Measurements from ENCODE around the gene KLHL13. TPM values are rescaled to one million over a fixed set of nuclear protein-coding genes. Genes with fewer than 3 reads are reported as not detected.
"Not testable (repeated sequence)": the region's sequence is repeated elsewhere in the genome, so short reads cannot be mapped to it uniquely, and the experiment has no call there.

KLHL13 gene
- total RNA-seq, 1 donor from 2014 or later, result 1.8 TPM

DNA sequence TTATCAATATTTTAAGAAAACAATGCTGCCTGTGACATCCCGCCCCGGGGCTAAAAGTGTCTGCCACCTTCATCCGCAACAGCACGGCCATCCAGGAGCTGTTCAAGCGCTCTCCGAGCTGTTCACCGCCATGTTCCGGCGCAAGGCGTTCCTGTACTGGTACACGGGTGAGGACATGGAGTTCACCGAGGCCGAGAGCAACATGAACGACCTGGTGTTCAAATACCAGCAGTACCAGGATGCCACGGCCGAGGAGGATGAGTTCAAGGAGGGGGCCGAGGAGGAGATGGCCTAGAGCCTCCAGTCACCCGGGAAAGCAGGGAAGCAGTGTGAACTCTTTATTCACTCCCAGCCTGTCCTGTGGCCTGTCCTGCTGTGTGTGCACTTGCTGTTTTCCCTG, 12.1 kb upstream of the KLHL13 start:
- Histone ChIP-seq H3K4me3 (ENCODE audit: low read depth, low read length) (no peak overlapping the region), H3K36me3 (ENCODE audit: control insufficient read depth, insufficient read depth, low read length) (no peaks in the 10 kb centered on the region), H3K27me3 (ENCODE audit: control insufficient read depth, insufficient read depth, low read length) (no peaks in the 10 kb centered on the region)
- DNase-seq (ENCODE audit: low read depth), result no peak
- no peak for FAIRE-seq
- TF ChIP-seq, protein P1, sequence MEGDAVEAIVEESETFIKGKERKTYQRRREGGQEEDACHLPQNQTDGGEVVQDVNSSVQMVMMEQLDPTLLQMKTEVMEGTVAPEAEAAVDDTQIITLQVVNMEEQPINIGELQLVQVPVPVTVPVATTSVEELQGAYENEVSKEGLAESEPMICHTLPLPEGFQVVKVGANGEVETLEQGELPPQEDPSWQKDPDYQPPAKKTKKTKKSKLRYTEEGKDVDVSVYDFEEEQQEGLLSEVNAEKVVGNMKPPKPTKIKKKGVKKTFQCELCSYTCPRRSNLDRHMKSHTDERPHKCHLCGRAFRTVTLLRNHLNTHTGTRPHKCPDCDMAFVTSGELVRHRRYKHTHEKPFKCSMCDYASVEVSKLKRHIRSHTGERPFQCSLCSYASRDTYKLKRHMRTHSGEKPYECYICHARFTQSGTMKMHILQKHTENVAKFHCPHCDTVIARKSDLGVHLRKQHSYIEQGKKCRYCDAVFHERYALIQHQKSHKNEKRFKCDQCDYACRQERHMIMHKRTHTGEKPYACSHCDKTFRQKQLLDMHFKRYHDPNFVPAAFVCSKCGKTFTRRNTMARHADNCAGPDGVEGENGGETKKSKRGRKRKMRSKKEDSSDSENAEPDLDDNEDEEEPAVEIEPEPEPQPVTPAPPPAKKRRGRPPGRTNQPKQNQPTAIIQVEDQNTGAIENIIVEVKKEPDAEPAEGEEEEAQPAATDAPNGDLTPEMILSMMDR (IDR thresholded peaks at IDR 0.05; ENCODE audit: insufficient read depth, low read length, severe bottlenecking), result no peak

DNA sequence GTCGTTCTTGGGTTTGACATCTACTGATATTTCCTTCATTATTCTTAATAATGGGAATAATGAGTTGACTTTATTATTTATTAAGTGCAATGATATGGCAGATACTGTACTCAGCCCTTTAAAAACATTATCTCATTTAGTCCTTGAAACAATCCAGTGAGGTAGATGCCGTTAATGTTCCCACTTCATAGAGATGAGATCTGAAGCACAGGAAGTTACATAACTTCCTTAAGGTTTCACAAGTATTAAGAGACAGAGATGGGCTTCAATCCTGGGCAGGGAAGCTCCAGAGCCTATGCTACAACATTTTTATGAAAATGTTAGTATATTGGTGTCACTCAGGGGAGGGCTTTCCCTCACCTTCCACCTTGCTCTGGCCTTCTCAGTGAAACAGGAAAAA, 9.7 kb upstream of the KLHL13 start:
- no peak for FAIRE-seq
- Histone ChIP-seq H3K36me3 (ENCODE audit: control insufficient read depth, insufficient read depth, low read length) (no peaks in the 10 kb centered on the region), H3K4me3 (ENCODE audit: low read depth, low read length) (no peak overlapping the region), H3K27me3 (ENCODE audit: control insufficient read depth, insufficient read depth, low read length) (no peaks in the 10 kb centered on the region)
- no peak for DNase-seq (ENCODE audit: low read depth)
- TF ChIP-seq, protein P1 (IDR thresholded peaks at IDR 0.05; ENCODE audit: insufficient read depth, low read length, severe bottlenecking), result no peak

DNA sequence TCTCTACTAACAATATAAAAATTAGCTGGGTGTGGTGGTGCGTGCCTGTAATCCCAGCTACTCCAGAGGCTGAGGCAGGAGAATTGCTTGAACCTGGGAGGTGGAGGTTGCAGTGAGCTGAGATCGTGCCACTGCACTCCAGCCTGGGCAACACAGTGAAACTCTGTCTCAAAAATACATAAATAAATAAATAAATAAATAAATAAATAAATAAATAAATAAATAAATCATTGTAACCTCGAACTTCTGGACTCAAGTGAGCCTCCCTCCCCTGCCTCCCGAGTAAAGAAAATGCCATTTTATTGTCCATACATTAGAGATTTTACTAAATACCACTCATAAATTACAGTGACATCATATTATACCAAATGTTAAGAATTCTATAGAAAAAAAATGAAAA, 7.6 kb upstream of the KLHL13 start:
- not testable (repeated sequence) for H3K36me3 ChIP-seq (ENCODE audit: control insufficient read depth, insufficient read depth, low read length); H3K27me3 ChIP-seq (ENCODE audit: control insufficient read depth, insufficient read depth, low read length); FAIRE-seq; DNase-seq (ENCODE audit: low read depth); H3K4me3 ChIP-seq (ENCODE audit: low read depth, low read length)

DNA sequence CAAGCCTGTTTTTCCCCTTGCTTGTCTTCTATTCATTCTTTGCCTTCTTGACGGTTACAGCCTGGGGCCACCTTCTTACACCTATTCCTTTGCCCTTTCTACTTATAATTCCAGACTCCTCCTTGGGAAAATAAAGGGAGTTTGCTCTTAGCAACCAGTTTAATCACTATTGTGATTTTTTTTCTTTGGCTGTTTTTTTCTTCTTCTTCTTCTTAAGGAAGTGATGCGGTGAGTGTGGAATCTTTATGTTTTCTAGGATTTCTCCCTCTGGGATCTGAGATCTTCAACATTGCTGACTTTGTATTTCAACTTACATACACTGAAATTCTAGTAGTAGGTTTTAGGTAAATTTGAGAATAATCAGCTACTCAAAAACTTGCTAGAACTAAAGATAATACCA, 1.1 kb upstream of the KLHL13 start:
- Histone ChIP-seq H3K4me3 (ENCODE audit: low read depth, low read length) (no peak overlapping the region), H3K27me3 (ENCODE audit: control insufficient read depth, insufficient read depth, low read length) (no peaks in the 10 kb centered on the region), H3K36me3 (ENCODE audit: control insufficient read depth, insufficient read depth, low read length) (no peaks in the 10 kb centered on the region)
- TF ChIP-seq, protein P1 (IDR thresholded peaks at IDR 0.05; ENCODE audit: insufficient read depth, low read length, severe bottlenecking), result no peak
- FAIRE-seq (no peak), DNase-seq (ENCODE audit: low read depth) (no peak)

DNA sequence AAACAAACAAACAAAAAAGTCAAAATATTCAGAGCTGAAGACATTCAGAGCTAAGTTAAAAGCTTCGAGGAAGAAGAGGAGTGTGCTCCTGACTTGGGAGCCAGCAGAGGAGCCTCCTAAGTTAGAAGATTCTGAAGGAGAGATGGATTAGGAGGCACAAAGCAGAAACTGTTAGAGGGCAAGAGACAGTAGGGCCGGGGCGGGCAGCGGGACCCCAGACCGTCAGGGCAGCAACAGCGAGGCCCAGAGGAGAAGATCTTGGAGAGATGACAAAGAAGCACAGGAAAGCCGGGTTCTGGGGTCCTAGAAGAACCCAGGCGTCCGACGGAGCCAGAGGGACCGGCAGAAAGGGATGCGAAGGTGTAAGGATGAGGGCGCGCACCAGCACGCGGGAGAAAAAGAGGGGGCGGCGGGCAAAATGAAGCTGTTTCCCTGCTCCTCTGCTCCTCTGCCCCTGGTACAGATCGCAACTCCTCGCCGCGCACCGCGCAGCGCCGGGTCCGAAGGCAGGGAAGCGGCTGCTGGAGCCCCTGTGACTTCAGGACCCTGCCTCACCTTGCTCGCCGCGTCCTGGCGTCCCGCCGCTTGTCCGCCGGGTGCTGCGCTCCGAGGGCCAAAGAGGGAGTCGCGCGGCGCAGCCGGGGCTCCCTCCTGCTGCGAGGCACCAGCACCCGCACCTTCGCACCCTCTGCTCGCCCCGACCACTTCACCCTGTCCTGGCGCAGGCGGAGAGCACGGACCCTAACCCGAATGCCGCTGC, 477 bp downstream of the KLHL13 start:
- FAIRE-seq (no peak), DNase-seq (ENCODE audit: low read depth) (no peak)
- Histone ChIP-seq H3K36me3 (ENCODE audit: control insufficient read depth, insufficient read depth, low read length) (no peaks in the 10 kb centered on the region), H3K4me3 (ENCODE audit: low read depth, low read length) (peak overlapping the region; percentile 56), H3K27me3 (ENCODE audit: control insufficient read depth, insufficient read depth, low read length) (no peaks in the 10 kb centered on the region)
- TF ChIP-seq, protein P1 (IDR thresholded peaks at IDR 0.05; ENCODE audit: insufficient read depth, low read length, severe bottlenecking), result no peak

DNA sequence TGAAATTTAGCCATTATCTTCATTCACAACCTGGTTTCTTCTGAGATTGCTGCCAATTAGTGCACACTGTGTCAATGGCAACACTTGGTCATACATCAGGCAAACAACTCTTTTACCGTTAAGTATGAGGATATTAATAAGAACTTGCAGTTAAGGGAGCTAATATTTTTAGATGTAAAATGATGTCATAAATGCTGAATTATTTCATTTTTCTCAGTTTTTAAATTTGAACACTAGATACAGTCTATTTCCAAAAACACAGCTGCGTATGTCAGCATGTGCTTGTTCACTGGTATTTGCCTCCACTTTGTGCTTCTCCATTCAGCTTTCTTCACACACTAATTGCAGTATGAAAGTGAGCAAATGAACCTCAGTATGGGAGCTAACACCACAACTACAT, 1.6 kb downstream of the KLHL13 start:
- Histone ChIP-seq H3K27me3 (ENCODE audit: control insufficient read depth, insufficient read depth, low read length) (no peaks in the 10 kb centered on the region), H3K4me3 (ENCODE audit: low read depth, low read length) (no peak overlapping the region), H3K36me3 (ENCODE audit: control insufficient read depth, insufficient read depth, low read length) (no peaks in the 10 kb centered on the region)
- TF ChIP-seq, protein P1 (IDR thresholded peaks at IDR 0.05; ENCODE audit: insufficient read depth, low read length, severe bottlenecking), result no peak
- FAIRE-seq, result no peak
- DNase-seq (ENCODE audit: low read depth), result no peak

All from bronchial epithelial cell (primary cell).